ENCODE data around the gene GPR33.

Gene GPR33

GRCh38 chr14:31461545-31461944 is 26.3 kb downstream of the GPR33 start:
- no peaks in the 10 kb centered on the region for H3K9me3 ChIP-seq (ENCODE audit: insufficient read depth, low read depth, low read length)
- 94% methylated on average over 3 of the region's 3 CpGs for WGBS
- H3K4me1 ChIP-seq (ENCODE audit: insufficient read depth, low read length): peaks cover 12% of the 10 kb centered on the region
- no peaks in the 10 kb centered on the region for H3K36me3 ChIP-seq (ENCODE audit: insufficient read depth, low read length)
- H3K4me3 ChIP-seq (ENCODE audit: low read length): no peak overlapping the region
- H3K27me3 ChIP-seq (ENCODE audit: insufficient read depth, low read length): no peaks in the 10 kb centered on the region
- H3K27ac ChIP-seq (ENCODE audit: low read depth, low read length): no peak overlapping the region
- H3K9ac ChIP-seq (ENCODE audit: low read depth, low read length): no peak overlapping the region

- no peaks in the 10 kb centered on the region for H3K9me3 ChIP-seq (ENCODE audit: insufficient read depth, low read depth, low read length)
- peaks cover 16% of the 10 kb centered on the region for H3K4me1 ChIP-seq (ENCODE audit: insufficient read depth, low read length)
- H3K4me3 ChIP-seq (ENCODE audit: low read length): peak overlapping the region; percentile 88
- H3K36me3 ChIP-seq (ENCODE audit: insufficient read depth, low read length): peaks cover 4% of the 10 kb centered on the region; the same call in 1 of the 2 replicates
- H3K9ac ChIP-seq (ENCODE audit: low read depth, low read length): peak overlapping the region; percentile 13; the same call in 1 of the 2 replicates
- H3K27ac ChIP-seq (ENCODE audit: low read depth, low read length): no peak overlapping the region
- WGBS: 71% methylated on average over 8 of the region's 11 CpGs
- H3K27me3 ChIP-seq (ENCODE audit: insufficient read depth, low read length): no peaks in the 10 kb centered on the region
Observed at GRCh38 chr14:31457665-31458659, 29.9 kb downstream of the GPR33 start.

- peak within 1 kb of the TSS; percentile 88 for H3K4me3 ChIP-seq (ENCODE audit: low read length)
- peak within 1 kb of the TSS; percentile 87 for H3K27ac ChIP-seq (ENCODE audit: low read depth, low read length)
- peaks cover 12% of the 10 kb centered on the region for H3K36me3 ChIP-seq (ENCODE audit: insufficient read depth, low read length)
- H3K9me3 ChIP-seq (ENCODE audit: insufficient read depth, low read depth, low read length): no peaks in the 10 kb centered on the region
- no peaks in the 10 kb centered on the region for H3K27me3 ChIP-seq (ENCODE audit: insufficient read depth, low read length)
- H3K4me1 ChIP-seq (ENCODE audit: insufficient read depth, low read length): peaks cover 16% of the 10 kb centered on the region
- H3K9ac ChIP-seq (ENCODE audit: low read depth, low read length): peak within 1 kb of the TSS; percentile 88
- under 1% methylated on average over 70 of the region's 70 CpGs for WGBS
Observed at GRCh38 chr14:31456841-31457664, 30.8 kb downstream of the GPR33 start, which contains the start of gene DTD2. DTD2 (minus strand) TSS chr14:31457506; CDS start chr14:31457393, 113 bp downstream.

GRCh38 chr14:31449971-31450610 is 37.7 kb downstream of the GPR33 start:
- Histone ChIP-seq H3K4me1 (ENCODE audit: insufficient read depth, low read length) (no peaks in the 10 kb centered on the region), H3K27ac (ENCODE audit: low read depth, low read length) (no peak overlapping the region), H3K4me3 (ENCODE audit: low read length) (no peak overlapping the region), H3K27me3 (ENCODE audit: insufficient read depth, low read length) (no peaks in the 10 kb centered on the region), H3K9me3 (ENCODE audit: insufficient read depth, low read depth, low read length) (no peaks in the 10 kb centered on the region), H3K36me3 (ENCODE audit: insufficient read depth, low read length) (peaks cover 58% of the 10 kb centered on the region), H3K9ac (ENCODE audit: low read depth, low read length) (no peak overlapping the region)
- 100% methylated on average over 1 of the region's 2 CpGs for WGBS

- Histone ChIP-seq H3K4me3 (ENCODE audit: low read length) (no peak overlapping the region), H3K27ac (ENCODE audit: low read depth, low read length) (no peak overlapping the region), H3K4me1 (ENCODE audit: insufficient read depth, low read length) (no peaks in the 10 kb centered on the region), H3K9me3 (ENCODE audit: insufficient read depth, low read depth, low read length) (no peaks in the 10 kb centered on the region), H3K9ac (ENCODE audit: low read depth, low read length) (no peak overlapping the region), H3K36me3 (ENCODE audit: insufficient read depth, low read length) (peaks cover 58% of the 10 kb centered on the region), H3K27me3 (ENCODE audit: insufficient read depth, low read length) (no peaks in the 10 kb centered on the region)
- 77% methylated on average over 5 of the region's 8 CpGs for WGBS
Observed at GRCh38 chr14:31449136-31449535, 38.7 kb downstream of the GPR33 start.

- no peaks in the 10 kb centered on the region for H3K9me3 ChIP-seq (ENCODE audit: insufficient read depth, low read depth, low read length)
- H3K4me1 ChIP-seq (ENCODE audit: insufficient read depth, low read length): no peaks in the 10 kb centered on the region
- 88% methylated on average over 1 of the region's 1 CpG for WGBS
- peaks cover 35% of the 10 kb centered on the region for H3K36me3 ChIP-seq (ENCODE audit: insufficient read depth, low read length)
- H3K4me3 ChIP-seq (ENCODE audit: low read length): no peak overlapping the region
- no peak overlapping the region for H3K27ac ChIP-seq (ENCODE audit: low read depth, low read length)
- no peak overlapping the region for H3K9ac ChIP-seq (ENCODE audit: low read depth, low read length)
- no peaks in the 10 kb centered on the region for H3K27me3 ChIP-seq (ENCODE audit: insufficient read depth, low read length)
Observed at GRCh38 chr14:31445703-31446102, 42.1 kb downstream of the GPR33 start.

GRCh38 chr14:31442284-31442683 is 45.6 kb downstream of the GPR33 start:
- peaks cover 12% of the 10 kb centered on the region for H3K36me3 ChIP-seq (ENCODE audit: insufficient read depth, low read length)
- no peaks in the 10 kb centered on the region for H3K27me3 ChIP-seq (ENCODE audit: insufficient read depth, low read length)
- no peaks in the 10 kb centered on the region for H3K4me1 ChIP-seq (ENCODE audit: insufficient read depth, low read length)
- WGBS: 93% methylated on average over 6 of the region's 6 CpGs
- H3K27ac ChIP-seq (ENCODE audit: low read depth, low read length): no peak overlapping the region
- no peak overlapping the region for H3K9ac ChIP-seq (ENCODE audit: low read depth, low read length)
- H3K9me3 ChIP-seq (ENCODE audit: insufficient read depth, low read depth, low read length): peaks cover 11% of the 10 kb centered on the region
- H3K4me3 ChIP-seq (ENCODE audit: low read length): no peak overlapping the region

GRCh38 chr14:31441273-31442111 is 46.3 kb downstream of the GPR33 start:
- WGBS: 89% methylated on average over 7 of the region's 7 CpGs
- H3K9me3 ChIP-seq (ENCODE audit: insufficient read depth, low read depth, low read length): peaks cover 11% of the 10 kb centered on the region
- H3K9ac ChIP-seq (ENCODE audit: low read depth, low read length): no peak overlapping the region
- no peak overlapping the region for H3K27ac ChIP-seq (ENCODE audit: low read depth, low read length)
- H3K27me3 ChIP-seq (ENCODE audit: insufficient read depth, low read length): no peaks in the 10 kb centered on the region
- no peaks in the 10 kb centered on the region for H3K4me1 ChIP-seq (ENCODE audit: insufficient read depth, low read length)
- H3K36me3 ChIP-seq (ENCODE audit: insufficient read depth, low read length): 0 out of 2 replicates have a peak, but pooled peaks cover 5% of the 10 kb centered on the region
- H3K4me3 ChIP-seq (ENCODE audit: low read length): no peak overlapping the region

GRCh38 chr14:31440280-31440679 is 47.6 kb downstream of the GPR33 start:
- Histone ChIP-seq H3K4me1 (ENCODE audit: insufficient read depth, low read length) (no peaks in the 10 kb centered on the region), H3K9me3 (ENCODE audit: insufficient read depth, low read depth, low read length) (peaks cover 11% of the 10 kb centered on the region), H3K27me3 (ENCODE audit: insufficient read depth, low read length) (no peaks in the 10 kb centered on the region), H3K4me3 (ENCODE audit: low read length) (no peak overlapping the region), H3K27ac (ENCODE audit: low read depth, low read length) (no peak overlapping the region), H3K36me3 (ENCODE audit: insufficient read depth, low read length) (no peaks in the 10 kb centered on the region), H3K9ac (ENCODE audit: low read depth, low read length) (no peak overlapping the region)

- 94% methylated on average over 2 of the region's 2 CpGs for WGBS
- Histone ChIP-seq H3K36me3 (ENCODE audit: insufficient read depth, low read length) (no peaks in the 10 kb centered on the region), H3K4me1 (ENCODE audit: insufficient read depth, low read length) (no peaks in the 10 kb centered on the region), H3K9me3 (ENCODE audit: insufficient read depth, low read depth, low read length) (peaks cover 11% of the 10 kb centered on the region), H3K4me3 (ENCODE audit: low read length) (no peak overlapping the region), H3K27ac (ENCODE audit: low read depth, low read length) (no peak overlapping the region), H3K27me3 (ENCODE audit: insufficient read depth, low read length) (no peaks in the 10 kb centered on the region), H3K9ac (ENCODE audit: low read depth, low read length) (no peak overlapping the region)
Observed at GRCh38 chr14:31439561-31439960, 48.3 kb downstream of the GPR33 start.
